HG02588 (cell line): ENCODE data around the gene KAT8.
A peak's percentile ranks its signal among the peaks of the same experiment; 100 is the strongest.

ENCODE experiments used
- ATAC-seq: cut with Tn5 transposase; IDR thresholded peaks from one replicate; pipeline ENCODE4 v1.9.1; 2021; ENCODE audit warnings: mild to moderate bottlenecking, moderate library complexity; ENCODE audit not compliant: unreplicated experiment

Gene KAT8

GRCh38 chr16:31117384-31118222 lies at the start of gene KAT8:
TSS of gene KAT8 (plus strand) at chr16:31117664. CDS start at chr16:31117682, 18 bp downstream.
- ATAC-seq: peak; percentile 88

- no peak for ATAC-seq
Measured at GRCh38 chr16:31071861-31072260, 45.6 kb upstream of the KAT8 start.

GRCh38 chr16:31072540-31073141 lies 44.8 kb upstream of the KAT8 start:
- no peak for ATAC-seq

GRCh38 chr16:31073142-31073969 lies 44.1 kb upstream of the KAT8 start:
- peak; percentile 47 for ATAC-seq

- ATAC-seq: peak; percentile 68
Measured at GRCh38 chr16:31073970-31074813, 43.3 kb upstream of the KAT8 start, which contains the start of the genes ZNF646 and ZNF668. TSS of gene ZNF646 (plus strand) at chr16:31074422. CDS start at chr16:31076325, 1,903 bp downstream. TSS of gene ZNF668 (minus strand) at chr16:31074240. CDS start at chr16:31064459, 9,781 bp downstream.

- ATAC-seq: no peak
Measured at GRCh38 chr16:31074814-31075183, 42.7 kb upstream of the KAT8 start.

- no peak for ATAC-seq
Measured at GRCh38 chr16:31076319-31076718, 41.1 kb upstream of the KAT8 start.

GRCh38 chr16:31077024-31077423 lies 40.4 kb upstream of the KAT8 start:
- no peak for ATAC-seq

- ATAC-seq: no peak
Measured at GRCh38 chr16:31077592-31078396, 39.7 kb upstream of the KAT8 start.

- ATAC-seq: no peak
Measured at GRCh38 chr16:31078597-31079341, 38.7 kb upstream of the KAT8 start.

GRCh38 chr16:31079342-31079944 lies 38.0 kb upstream of the KAT8 start:
- no peak for ATAC-seq

- no peak for ATAC-seq
Measured at GRCh38 chr16:31080035-31080629, 37.3 kb upstream of the KAT8 start.

- no peak for ATAC-seq
Measured at GRCh38 chr16:31080756-31081419, 36.6 kb upstream of the KAT8 start.

GRCh38 chr16:31081428-31082351 lies 35.8 kb upstream of the KAT8 start:
- ATAC-seq: no peak

GRCh38 chr16:31082368-31083045 lies 35.0 kb upstream of the KAT8 start:
- ATAC-seq: no peak

GRCh38 chr16:31083081-31083480 lies 34.4 kb upstream of the KAT8 start:
- ATAC-seq: no peak
